ENCODE results near the gene NTNG2. TPM values are rescaled to one million over a fixed set of nuclear protein-coding genes. Genes with fewer than 3 reads are reported as not detected.

The NTNG2 gene
- total RNA-seq, 2 donors from 2014 or later = 1.3 TPM

DNA sequence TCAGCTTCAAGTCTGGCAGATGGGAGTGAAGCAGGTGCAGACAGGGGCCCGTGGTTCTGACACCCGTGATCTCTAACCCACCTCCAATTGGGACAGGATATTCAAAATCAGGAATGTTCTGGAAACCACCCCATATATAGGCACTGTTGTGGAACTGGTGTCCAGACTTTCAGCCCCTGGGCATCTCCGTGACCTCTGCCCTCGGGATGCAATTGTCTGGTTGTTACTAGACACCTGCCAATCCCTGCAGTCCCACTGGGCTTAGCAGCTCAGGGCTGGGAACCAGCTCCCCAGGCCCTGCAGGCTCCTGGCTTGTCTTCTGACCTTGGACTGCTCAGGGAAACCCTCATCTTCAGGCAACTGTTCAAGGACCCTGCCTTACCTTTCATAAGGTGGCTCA, 38.8 kb downstream of the NTNG2 start:
- TF ChIP-seq, protein P1, sequence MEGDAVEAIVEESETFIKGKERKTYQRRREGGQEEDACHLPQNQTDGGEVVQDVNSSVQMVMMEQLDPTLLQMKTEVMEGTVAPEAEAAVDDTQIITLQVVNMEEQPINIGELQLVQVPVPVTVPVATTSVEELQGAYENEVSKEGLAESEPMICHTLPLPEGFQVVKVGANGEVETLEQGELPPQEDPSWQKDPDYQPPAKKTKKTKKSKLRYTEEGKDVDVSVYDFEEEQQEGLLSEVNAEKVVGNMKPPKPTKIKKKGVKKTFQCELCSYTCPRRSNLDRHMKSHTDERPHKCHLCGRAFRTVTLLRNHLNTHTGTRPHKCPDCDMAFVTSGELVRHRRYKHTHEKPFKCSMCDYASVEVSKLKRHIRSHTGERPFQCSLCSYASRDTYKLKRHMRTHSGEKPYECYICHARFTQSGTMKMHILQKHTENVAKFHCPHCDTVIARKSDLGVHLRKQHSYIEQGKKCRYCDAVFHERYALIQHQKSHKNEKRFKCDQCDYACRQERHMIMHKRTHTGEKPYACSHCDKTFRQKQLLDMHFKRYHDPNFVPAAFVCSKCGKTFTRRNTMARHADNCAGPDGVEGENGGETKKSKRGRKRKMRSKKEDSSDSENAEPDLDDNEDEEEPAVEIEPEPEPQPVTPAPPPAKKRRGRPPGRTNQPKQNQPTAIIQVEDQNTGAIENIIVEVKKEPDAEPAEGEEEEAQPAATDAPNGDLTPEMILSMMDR (conservative IDR thresholded peaks at IDR 0.05) = no peak
- no peaks in the 10 kb centered on the region for H3K4me1 ChIP-seq (ENCODE audit: control insufficient read depth, insufficient read depth, low read length)
- H3K4me1 Mint-ChIP-seq = peaks cover 2% of the 10 kb centered on the region
- no peak overlapping the region for H3K9ac ChIP-seq (ENCODE audit: extremely low read depth, low read length, poor library complexity, severe bottlenecking)
- H3K9me3 Mint-ChIP-seq = peaks cover 13% of the 10 kb centered on the region
- H3K4me3 Mint-ChIP-seq = no peak overlapping the region
- WGBS, 2 experiments (ENCODE audit: insufficient coverage in 1 of 2, insufficient read length in 1 of 2) = 93% methylated on average over 2 to 4 of the region's 4 CpGs
- DNase-seq = no peak
- H3K36me3 ChIP-seq (ENCODE audit: control insufficient read depth, insufficient read depth, low read length) = no peaks in the 10 kb centered on the region
- no peaks in the 10 kb centered on the region for H3K27me3 Mint-ChIP-seq (ENCODE audit: insufficient read depth)
- H3K4me3 ChIP-seq (ENCODE audit: low read length) = no peak overlapping the region
- H3K27ac Mint-ChIP-seq = no peak overlapping the region
- no peak overlapping the region for H3K27ac ChIP-seq (ENCODE audit: low read depth, low read length)
- H3K36me3 Mint-ChIP-seq (ENCODE audit: low read depth) = peaks cover 12% of the 10 kb centered on the region
- H3K27me3 ChIP-seq (ENCODE audit: control insufficient read depth, insufficient read depth, low read length, poor library complexity, severe bottlenecking) = no peaks in the 10 kb centered on the region
- no peaks in the 10 kb centered on the region for H3K9me3 ChIP-seq (ENCODE audit: control insufficient read depth, low read length)

DNA sequence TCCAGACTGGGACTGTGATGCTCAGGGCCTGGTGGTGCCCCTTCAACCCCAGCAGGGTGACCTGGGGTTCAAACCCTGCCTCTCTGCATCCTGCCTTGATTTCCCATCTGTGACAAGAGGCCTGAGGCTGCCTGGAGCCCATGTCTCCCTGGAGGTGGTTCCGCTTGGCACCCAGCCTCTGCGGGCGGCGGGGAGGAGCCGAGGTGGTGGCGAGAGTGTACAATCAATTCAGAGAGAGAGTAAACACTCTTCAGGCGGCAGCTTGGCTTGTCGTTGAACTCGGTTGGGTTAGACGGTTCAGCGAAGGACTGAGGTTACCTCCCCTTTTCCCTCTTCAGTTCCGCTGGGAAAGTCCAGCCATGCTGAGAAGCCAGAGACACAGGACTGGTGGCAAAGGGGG, 39.3 kb downstream of the NTNG2 start:
- no peak for DNase-seq
- H3K27ac ChIP-seq (ENCODE audit: low read depth, low read length) = no peak overlapping the region
- Mint-ChIP-seq H3K4me1 (peaks cover 2% of the 10 kb centered on the region), H3K27ac (no peak overlapping the region), H3K27me3 (ENCODE audit: insufficient read depth) (no peaks in the 10 kb centered on the region), H3K36me3 (ENCODE audit: low read depth) (peaks cover 12% of the 10 kb centered on the region), H3K4me3 (no peak overlapping the region), H3K9me3 (peaks cover 13% of the 10 kb centered on the region)
- WGBS, 2 experiments (ENCODE audit: insufficient coverage in 1 of 2, insufficient read length in 1 of 2) = 94 to 95% methylated on average over 5 to 12 of the region's 12 CpGs
- no peak overlapping the region for H3K9ac ChIP-seq (ENCODE audit: extremely low read depth, low read length, poor library complexity, severe bottlenecking)
- no peaks in the 10 kb centered on the region for H3K4me1 ChIP-seq (ENCODE audit: control insufficient read depth, insufficient read depth, low read length)
- H3K4me3 ChIP-seq (ENCODE audit: low read length) = no peak overlapping the region
- H3K36me3 ChIP-seq (ENCODE audit: control insufficient read depth, insufficient read depth, low read length) = no peaks in the 10 kb centered on the region
- TF ChIP-seq, protein P1 (conservative IDR thresholded peaks at IDR 0.05) = no peak
- H3K27me3 ChIP-seq (ENCODE audit: control insufficient read depth, insufficient read depth, low read length, poor library complexity, severe bottlenecking) = no peaks in the 10 kb centered on the region
- H3K9me3 ChIP-seq (ENCODE audit: control insufficient read depth, low read length) = no peaks in the 10 kb centered on the region

DNA sequence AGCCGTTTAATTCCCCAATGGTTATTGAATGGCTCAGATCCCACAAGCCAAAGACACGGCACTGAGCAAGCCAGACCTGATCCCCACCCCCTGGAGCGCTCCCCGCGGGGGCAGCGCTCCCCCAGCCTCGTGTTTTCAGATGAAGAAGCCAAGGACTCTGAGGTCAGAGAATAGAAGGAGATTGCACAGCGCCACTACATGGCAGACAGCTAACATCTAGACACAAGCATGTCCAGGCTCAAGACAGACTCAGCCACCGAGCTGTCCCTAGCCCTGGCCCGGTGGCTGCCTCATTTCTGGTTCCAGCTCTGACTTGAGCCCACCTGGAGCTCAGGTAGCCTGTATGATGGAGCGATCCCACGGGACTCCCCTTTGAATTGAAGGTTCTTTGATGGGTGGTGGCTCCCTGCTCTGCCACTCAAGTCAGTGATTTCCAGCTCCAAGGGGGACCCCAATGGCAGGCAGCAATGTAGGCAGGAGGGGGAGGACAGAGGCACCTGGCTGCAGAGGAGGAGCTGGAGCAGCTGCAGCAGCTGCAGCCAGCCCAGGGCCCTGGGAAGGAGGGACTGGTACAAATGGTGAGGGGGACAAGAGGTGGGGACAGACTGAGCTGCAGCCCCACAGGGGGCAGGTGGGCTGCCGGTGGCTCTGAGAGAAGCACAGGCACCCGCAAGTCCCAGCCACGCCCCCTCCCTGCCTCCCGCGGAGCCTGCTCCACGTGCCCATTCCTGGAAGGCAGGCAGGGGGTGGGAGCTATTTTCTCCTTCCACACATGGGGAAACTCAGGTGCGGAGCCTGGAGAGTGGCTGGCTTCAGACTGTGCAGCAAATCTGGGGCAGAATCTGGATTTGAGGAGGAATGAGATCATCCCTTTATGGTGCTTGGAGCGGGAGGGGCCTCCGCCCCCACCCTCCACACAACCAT, 40.2 kb downstream of the NTNG2 start:
- peaks cover 2% of the 10 kb centered on the region for H3K4me1 Mint-ChIP-seq
- H3K27me3 Mint-ChIP-seq (ENCODE audit: insufficient read depth) = no peaks in the 10 kb centered on the region
- WGBS, 2 experiments (ENCODE audit: insufficient coverage in 1 of 2, insufficient read length in 1 of 2) = 61 to 64% methylated on average over 5 to 21 of the region's 21 CpGs

More for the DNA sequence above, 40.2 kb downstream of the NTNG2 start:
- peak; percentile 76 for DNase-seq
- Mint-ChIP-seq H3K4me3 (no peak overlapping the region), H3K36me3 (ENCODE audit: low read depth) (peaks cover 12% of the 10 kb centered on the region), H3K27ac (no peak overlapping the region), H3K9me3 (peaks cover 13% of the 10 kb centered on the region)
- no peaks in the 10 kb centered on the region for H3K4me1 ChIP-seq (ENCODE audit: control insufficient read depth, insufficient read depth, low read length)
- no peak overlapping the region for H3K27ac ChIP-seq (ENCODE audit: low read depth, low read length)
- no peak overlapping the region for H3K9ac ChIP-seq (ENCODE audit: extremely low read depth, low read length, poor library complexity, severe bottlenecking)
- TF ChIP-seq, protein P1 (conservative IDR thresholded peaks at IDR 0.05) = no peak
- H3K36me3 ChIP-seq (ENCODE audit: control insufficient read depth, insufficient read depth, low read length) = no peaks in the 10 kb centered on the region
- H3K4me3 ChIP-seq (ENCODE audit: low read length) = no peak overlapping the region
- H3K9me3 ChIP-seq (ENCODE audit: control insufficient read depth, low read length) = no peaks in the 10 kb centered on the region
- H3K27me3 ChIP-seq (ENCODE audit: control insufficient read depth, insufficient read depth, low read length, poor library complexity, severe bottlenecking) = no peaks in the 10 kb centered on the region

Measured in endodermal cell (in vitro differentiated cells).